HCEC 1CT (cell line): ENCODE data around the gene PEX6.
A peak's percentile ranks its signal among the peaks of the same experiment; 100 is the strongest.

Experiments used
- DNase-seq: peaks from one replicate; pipeline ENCODE4 v3.0.0-alpha.2; 2017

Gene PEX6

DNA sequence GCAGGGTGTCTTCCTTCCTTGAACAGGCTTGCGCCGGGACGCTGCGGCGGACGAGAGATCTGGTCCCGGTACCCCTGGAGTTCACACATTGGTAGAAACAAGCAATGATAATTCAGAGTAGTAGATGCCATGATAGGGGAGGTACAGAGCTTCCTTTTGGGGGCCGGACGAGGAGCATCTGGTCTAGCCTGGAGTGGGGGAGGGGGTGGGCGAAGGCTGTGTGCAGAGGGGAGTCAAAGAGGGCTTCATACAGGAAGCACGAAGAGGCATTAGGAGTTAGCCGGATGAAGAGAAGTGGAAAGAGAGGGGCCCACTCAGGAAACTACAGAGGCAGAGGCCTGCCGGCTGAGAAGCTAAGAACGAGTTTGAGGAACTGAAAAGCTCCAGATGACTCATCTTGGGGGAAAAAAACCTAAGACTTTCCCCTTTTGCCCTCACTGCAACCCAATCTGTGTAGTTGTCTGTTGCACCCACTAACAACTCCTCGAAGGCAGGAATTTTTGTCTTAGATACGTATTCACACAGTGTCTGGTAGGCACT lies 49.1 kb downstream of the PEX6 start:
- peak; percentile 72 for DNase-seq

- peak; percentile 96 for DNase-seq
These were observed 49.8 kb downstream of the PEX6 start, which contains the start of gene CNPY3 for GRCh38 chr6:42928986-42929820. Gene CNPY3 (plus strand): TSS chr6:42929480. CDS start chr6:42929571, 91 bp downstream.

GRCh38 chr6:42925248-42925857 lies 53.6 kb downstream of the PEX6 start:
- no peak for DNase-seq

GRCh38 chr6:42923666-42924065 lies 55.3 kb downstream of the PEX6 start:
- peak; percentile 8 for DNase-seq

- DNase-seq: no peak
These were observed 57.2 kb downstream of the PEX6 start for GRCh38 chr6:42921801-42922200.

- DNase-seq: no peak
These were observed 62.7 kb downstream of the PEX6 start for GRCh38 chr6:42916288-42916687.

DNA sequence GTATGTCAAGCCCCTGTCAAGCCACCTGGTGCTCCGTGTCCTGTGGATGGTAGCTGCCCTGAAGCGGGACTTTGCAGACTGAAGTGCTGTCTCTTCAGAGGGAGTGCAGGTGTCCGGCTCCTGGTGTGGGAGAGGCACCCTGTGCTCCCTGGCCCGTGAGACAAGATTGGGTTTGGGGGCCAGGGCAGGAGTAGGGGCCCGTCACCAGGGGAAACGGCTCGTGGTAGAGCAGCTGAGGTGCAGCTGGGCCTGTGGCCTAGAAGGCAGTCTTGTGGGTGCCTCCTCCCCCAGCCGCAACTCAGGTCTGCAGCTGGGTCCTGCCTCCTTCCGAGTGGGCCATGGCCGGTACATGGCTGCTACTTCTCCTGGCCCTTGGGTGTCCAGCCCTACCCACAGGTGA lies 63.2 kb downstream of the PEX6 start, which contains the start of gene PTCRA:
PTCRA (plus strand) TSS at position 322 of the 400 bp plus-strand sequence; CDS start at position 339, 17 bp downstream.
- DNase-seq: no peak

DNA sequence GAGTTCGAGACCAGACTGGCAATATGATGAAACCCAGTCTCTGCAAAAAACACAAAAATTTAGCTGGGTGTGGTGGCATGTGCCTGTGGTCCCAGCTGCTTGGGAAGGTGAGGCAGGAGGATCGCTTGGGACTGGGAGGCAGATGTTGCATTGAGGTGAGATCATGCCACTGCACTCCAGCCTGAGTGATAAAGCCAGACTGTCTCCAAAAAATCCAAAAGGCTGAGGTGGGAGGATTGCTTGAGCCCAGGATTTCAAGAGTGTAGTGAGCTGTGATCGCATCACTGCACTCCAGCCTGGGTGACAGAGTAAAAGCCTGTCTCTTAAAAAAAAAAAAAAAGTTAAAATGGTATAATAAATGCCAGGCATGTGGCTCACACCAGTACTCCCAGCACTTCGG lies 64.4 kb downstream of the PEX6 start:
- no peak for DNase-seq
